H1 (cell line): Measurements from ENCODE around the gene CCNE1. TPM values are rescaled to one million over a fixed set of nuclear protein-coding genes. Genes with fewer than 3 reads are reported as not detected.

Source experiments
- CEBPB ChIP-seq: IDR thresholded peaks from 2 replicates; pipeline ENCODE4 v1.6.1; 2012; ENCODE audit warnings: low read depth, low read length
- GTF2F1 ChIP-seq: IDR thresholded peaks from 2 replicates; pipeline ENCODE4 v1.6.1; 2012; ENCODE audit warnings: low read depth, low read length, improper control_type of control experiment, borderline replicate concordance
- HDAC6 ChIP-seq: IDR thresholded peaks from one replicate; pipeline ENCODE4 v1.7.1; 2012; ENCODE audit warnings: low read depth, mild to moderate bottlenecking, inconsistent platforms, low read length, moderate library complexity
- MAX ChIP-seq: IDR thresholded peaks from 2 replicates; pipeline ENCODE4 v1.6.1; 2012; ENCODE audit warnings: inconsistent platforms
- SIN3A ChIP-seq, 2 experiments: IDR thresholded peaks in 1 of 2; conservative IDR thresholded peaks in 1 of 2; 2 replicates each; pipeline ENCODE4 v1.6.1; 2011 to 2012; ENCODE audit warnings: low read length in 2 of 2, improper control_type of control experiment in 1 of 2, low read depth in 1 of 2, mild to moderate bottlenecking in 1 of 2
- SIX5 ChIP-seq: IDR thresholded peaks from 2 replicates; pipeline ENCODE4 v1.6.1; 2011; ENCODE audit warnings: mild to moderate bottlenecking, low read depth, low read length
- SP1 ChIP-seq: IDR thresholded peaks from 2 replicates; pipeline ENCODE4 v1.6.1; 2011; ENCODE audit warnings: low read depth, low read length
- TAF1 ChIP-seq: IDR thresholded peaks from 2 replicates; pipeline ENCODE4 v1.6.1; 2011; ENCODE audit warnings: mild to moderate bottlenecking, low read depth, low read length
- YY1 ChIP-seq: IDR thresholded peaks from 2 replicates; pipeline ENCODE4 v1.6.1; 2011; ENCODE audit warnings: low read depth, mild to moderate bottlenecking, low read length
- ZNF274 ChIP-seq: IDR thresholded peaks from 2 replicates; pipeline ENCODE4 v1.7.0; 2012; ENCODE audit warnings: low read length, borderline replicate concordance; ENCODE audit errors: extremely low read depth
- polyA plus RNA-seq, 7 experiments: library from polyadenylated mRNA; depleted of rRNA in 3 of 7; stranded (reverse) in 5 of 7; unstranded in 2 of 7; fragments of >200 nt in 5 of 7; fragments of 200-250 nt in 2 of 7; gene quantifications; 1 replicate in 5 of 7; 2 replicates in 1 of 7; 4 replicates in 1 of 7; pipeline versions ENCODE4 v1.2.1 to v1.2.3, GENCODE V29; 2011 to 2013; ENCODE audit warnings: missing spikeins in 2 of 7, mixed read lengths in 2 of 7
- total RNA-seq: library from RNA; stranded (reverse); fragmentation: NEBNext Ultra II Directional; extraction: Animal tissue kit (Norgen Biotek cat#: 25700); gene quantifications from 2 replicates; pipeline ENCODE4 v1.2.1, GENCODE V29; 2021
- TF ChIP-seq, protein P1 (sequence below): fragments of 300-600 bp; sonication (generic); IDR thresholded peaks from 2 replicates; pipeline ENCODE4 v1.7.1; 2012; ENCODE audit warnings: low read length, moderate library complexity, mild to moderate bottlenecking, inconsistent platforms; ENCODE audit not compliant: insufficient replicate concordance

Gene CCNE1
- total and polyA plus RNA-seq, 2 of the 8 experiments (the other 6 are each of a cell fraction or from before 2014, with no cell fraction given), result 43.2 to 44.6 TPM

DNA sequence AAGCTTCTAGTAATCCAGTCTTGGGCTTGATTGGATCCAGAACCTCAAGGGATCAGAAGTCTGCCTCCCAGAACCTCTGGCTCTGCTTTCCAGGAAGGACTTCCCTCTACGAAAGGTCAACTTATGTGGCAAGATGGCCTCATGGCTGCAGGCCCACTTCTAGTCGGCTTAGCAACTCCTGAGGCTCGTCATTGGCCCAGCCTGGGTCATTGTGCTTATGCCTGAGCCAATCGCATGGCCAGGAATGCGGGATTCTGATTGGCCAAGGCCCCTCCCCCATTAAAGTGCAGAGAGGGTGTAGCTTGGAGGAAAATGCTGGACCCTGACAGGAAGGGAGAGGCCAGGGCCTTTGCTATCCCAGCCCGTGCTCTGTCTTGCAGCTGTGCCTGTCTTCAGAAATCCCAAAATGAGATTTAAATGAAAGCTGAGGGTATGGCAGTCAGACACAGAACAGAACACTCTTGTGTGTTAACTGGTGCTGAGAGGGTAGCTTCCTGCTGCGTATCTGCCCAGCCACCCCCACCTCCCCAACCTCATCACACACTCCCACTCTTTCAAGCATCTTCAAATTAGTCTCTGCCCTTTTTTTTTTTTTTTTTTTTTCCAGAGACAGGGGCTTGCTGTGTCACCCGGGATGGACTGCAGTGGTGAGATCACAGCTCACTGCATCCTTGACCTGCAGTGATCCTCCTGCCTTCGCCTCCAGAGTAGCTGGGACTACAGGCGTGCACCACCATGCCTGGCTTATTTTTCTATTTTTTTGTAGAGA, 5.5 kb upstream of the CCNE1 start (continued):
- TF ChIP-seq, protein P1, sequence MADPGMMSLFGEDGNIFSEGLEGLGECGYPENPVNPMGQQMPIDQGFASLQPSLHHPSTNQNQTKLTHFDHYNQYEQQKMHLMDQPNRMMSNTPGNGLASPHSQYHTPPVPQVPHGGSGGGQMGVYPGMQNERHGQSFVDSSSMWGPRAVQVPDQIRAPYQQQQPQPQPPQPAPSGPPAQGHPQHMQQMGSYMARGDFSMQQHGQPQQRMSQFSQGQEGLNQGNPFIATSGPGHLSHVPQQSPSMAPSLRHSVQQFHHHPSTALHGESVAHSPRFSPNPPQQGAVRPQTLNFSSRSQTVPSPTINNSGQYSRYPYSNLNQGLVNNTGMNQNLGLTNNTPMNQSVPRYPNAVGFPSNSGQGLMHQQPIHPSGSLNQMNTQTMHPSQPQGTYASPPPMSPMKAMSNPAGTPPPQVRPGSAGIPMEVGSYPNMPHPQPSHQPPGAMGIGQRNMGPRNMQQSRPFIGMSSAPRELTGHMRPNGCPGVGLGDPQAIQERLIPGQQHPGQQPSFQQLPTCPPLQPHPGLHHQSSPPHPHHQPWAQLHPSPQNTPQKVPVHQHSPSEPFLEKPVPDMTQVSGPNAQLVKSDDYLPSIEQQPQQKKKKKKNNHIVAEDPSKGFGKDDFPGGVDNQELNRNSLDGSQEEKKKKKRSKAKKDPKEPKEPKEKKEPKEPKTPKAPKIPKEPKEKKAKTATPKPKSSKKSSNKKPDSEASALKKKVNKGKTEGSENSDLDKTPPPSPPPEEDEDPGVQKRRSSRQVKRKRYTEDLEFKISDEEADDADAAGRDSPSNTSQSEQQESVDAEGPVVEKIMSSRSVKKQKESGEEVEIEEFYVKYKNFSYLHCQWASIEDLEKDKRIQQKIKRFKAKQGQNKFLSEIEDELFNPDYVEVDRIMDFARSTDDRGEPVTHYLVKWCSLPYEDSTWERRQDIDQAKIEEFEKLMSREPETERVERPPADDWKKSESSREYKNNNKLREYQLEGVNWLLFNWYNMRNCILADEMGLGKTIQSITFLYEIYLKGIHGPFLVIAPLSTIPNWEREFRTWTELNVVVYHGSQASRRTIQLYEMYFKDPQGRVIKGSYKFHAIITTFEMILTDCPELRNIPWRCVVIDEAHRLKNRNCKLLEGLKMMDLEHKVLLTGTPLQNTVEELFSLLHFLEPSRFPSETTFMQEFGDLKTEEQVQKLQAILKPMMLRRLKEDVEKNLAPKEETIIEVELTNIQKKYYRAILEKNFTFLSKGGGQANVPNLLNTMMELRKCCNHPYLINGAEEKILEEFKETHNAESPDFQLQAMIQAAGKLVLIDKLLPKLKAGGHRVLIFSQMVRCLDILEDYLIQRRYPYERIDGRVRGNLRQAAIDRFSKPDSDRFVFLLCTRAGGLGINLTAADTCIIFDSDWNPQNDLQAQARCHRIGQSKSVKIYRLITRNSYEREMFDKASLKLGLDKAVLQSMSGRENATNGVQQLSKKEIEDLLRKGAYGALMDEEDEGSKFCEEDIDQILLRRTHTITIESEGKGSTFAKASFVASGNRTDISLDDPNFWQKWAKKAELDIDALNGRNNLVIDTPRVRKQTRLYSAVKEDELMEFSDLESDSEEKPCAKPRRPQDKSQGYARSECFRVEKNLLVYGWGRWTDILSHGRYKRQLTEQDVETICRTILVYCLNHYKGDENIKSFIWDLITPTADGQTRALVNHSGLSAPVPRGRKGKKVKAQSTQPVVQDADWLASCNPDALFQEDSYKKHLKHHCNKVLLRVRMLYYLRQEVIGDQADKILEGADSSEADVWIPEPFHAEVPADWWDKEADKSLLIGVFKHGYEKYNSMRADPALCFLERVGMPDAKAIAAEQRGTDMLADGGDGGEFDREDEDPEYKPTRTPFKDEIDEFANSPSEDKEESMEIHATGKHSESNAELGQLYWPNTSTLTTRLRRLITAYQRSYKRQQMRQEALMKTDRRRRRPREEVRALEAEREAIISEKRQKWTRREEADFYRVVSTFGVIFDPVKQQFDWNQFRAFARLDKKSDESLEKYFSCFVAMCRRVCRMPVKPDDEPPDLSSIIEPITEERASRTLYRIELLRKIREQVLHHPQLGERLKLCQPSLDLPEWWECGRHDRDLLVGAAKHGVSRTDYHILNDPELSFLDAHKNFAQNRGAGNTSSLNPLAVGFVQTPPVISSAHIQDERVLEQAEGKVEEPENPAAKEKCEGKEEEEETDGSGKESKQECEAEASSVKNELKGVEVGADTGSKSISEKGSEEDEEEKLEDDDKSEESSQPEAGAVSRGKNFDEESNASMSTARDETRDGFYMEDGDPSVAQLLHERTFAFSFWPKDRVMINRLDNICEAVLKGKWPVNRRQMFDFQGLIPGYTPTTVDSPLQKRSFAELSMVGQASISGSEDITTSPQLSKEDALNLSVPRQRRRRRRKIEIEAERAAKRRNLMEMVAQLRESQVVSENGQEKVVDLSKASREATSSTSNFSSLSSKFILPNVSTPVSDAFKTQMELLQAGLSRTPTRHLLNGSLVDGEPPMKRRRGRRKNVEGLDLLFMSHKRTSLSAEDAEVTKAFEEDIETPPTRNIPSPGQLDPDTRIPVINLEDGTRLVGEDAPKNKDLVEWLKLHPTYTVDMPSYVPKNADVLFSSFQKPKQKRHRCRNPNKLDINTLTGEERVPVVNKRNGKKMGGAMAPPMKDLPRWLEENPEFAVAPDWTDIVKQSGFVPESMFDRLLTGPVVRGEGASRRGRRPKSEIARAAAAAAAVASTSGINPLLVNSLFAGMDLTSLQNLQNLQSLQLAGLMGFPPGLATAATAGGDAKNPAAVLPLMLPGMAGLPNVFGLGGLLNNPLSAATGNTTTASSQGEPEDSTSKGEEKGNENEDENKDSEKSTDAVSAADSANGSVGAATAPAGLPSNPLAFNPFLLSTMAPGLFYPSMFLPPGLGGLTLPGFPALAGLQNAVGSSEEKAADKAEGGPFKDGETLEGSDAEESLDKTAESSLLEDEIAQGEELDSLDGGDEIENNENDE, result no peak
- TF ChIP-seq GTF2F1 (no peak), TAF1 (no peak), HDAC6 (no peak), YY1 (peak; percentile 68; the same call in 1 of the 2 replicates), MAX (peak; percentile 63), SIN3A (conservative IDR thresholded peaks at IDR 0.05 in 1 of 2, IDR thresholded peaks at IDR 0.05 in 1 of 2; ENCODE audit: low read depth in 1 of 2, low read length in 2 of 2) (no peak), CEBPB (no peak), SIX5 (no peak), ZNF274 (no peak), SP1 (peak; percentile 64; the same call in 1 of the 2 replicates)
